GM12878 (cell line): ENCODE data around the gene RSPO4. TPM values are rescaled to one million over a fixed set of nuclear protein-coding genes. Genes with fewer than 3 reads are reported as not detected.

Experiments used
- ATAC-seq: fragments of 200-7000 bp; cut with Tn5 transposase; 3 replicates; pipeline ENCODE4 v1.9.1; 2020; ENCODE audit warnings: mild to moderate bottlenecking, moderate library complexity
- BruUV-seq: library from RNA; stranded (reverse); fragments of 400-500 nt; replicated peaks from 2 replicates; lab custom pipeline; 2021; lab: Mats Ljungman, UMichigan
- CTCF ChIA-PET: fragments of 300-600 bp; sonication (Branson Sonifier 250); formaldehyde crosslinking; extraction: SDS; loops from one replicate; lab custom pipeline; 2021; ENCODE audit warnings: inconsistent platforms; lab: Yijun Ruan, JAX
- POLR2A ChIA-PET: fragments of 350-600 bp; formaldehyde crosslinking; extraction: SDS; loops from one replicate; lab custom pipeline; 2021; ENCODE audit warnings: inconsistent platforms; lab: Charles Lee
- RAD21 ChIA-PET: fragments of 300-600 bp; sonication (Branson Sonifier 250); formaldehyde crosslinking; loops from one replicate; lab custom pipeline; 2023; ENCODE audit warnings: antibody characterized with exemption; ENCODE audit not compliant: unreplicated experiment; lab: Charles Lee
- SMC1A ChIA-PET: fragments of 300-600 bp; sonication (Branson Sonifier 250); formaldehyde crosslinking; loops from one replicate; lab custom pipeline; 2023; ENCODE audit not compliant: unreplicated experiment, uncharacterized antibody; lab: Charles Lee
- DNase-seq: peaks from one replicate; pipeline ENCODE4 v3.0.0-alpha.2; 2011; ENCODE audit warnings: low read depth, low spot score
- FAIRE-seq: peaks from 3 replicates; lab custom pipeline; 2011; peaks lifted over from hg19 to GRCh38; lab: Jason Lieb, UNC
- H2AFZ ChIP-seq: 2 replicates; pipeline ENCODE4 v1.6.0; 2011; ENCODE audit warnings: low read depth, low read length, control low read depth; ENCODE audit not compliant: control insufficient read depth
- H3K27ac ChIP-seq: 2 replicates; pipeline ENCODE4 v1.5.1; 2011; ENCODE audit warnings: control low read depth; ENCODE audit not compliant: control insufficient read depth, insufficient read depth
- H3K27me3 ChIP-seq, 2 experiments: replicated peaks in 1 of 2; 2 replicates each; pipeline versions ENCODE4 v1.6.0 to v1.6.1; 2011; ENCODE audit warnings: low read length in 1 of 2; ENCODE audit not compliant: control insufficient read depth in 2 of 2, insufficient read depth in 2 of 2
- H3K36me3 ChIP-seq, 2 experiments: 2 replicates each; pipeline ENCODE4 v1.5.1; 2011; ENCODE audit warnings: low read length in 1 of 2; ENCODE audit not compliant: control insufficient read depth in 2 of 2, insufficient read depth in 2 of 2
- H3K4me1 ChIP-seq: 2 replicates; pipeline ENCODE4 v1.6.1; 2011; ENCODE audit warnings: mild to moderate bottlenecking, low read length, moderate library complexity, mixed read lengths; ENCODE audit not compliant: control insufficient read depth, insufficient read depth
- H3K4me2 ChIP-seq: 2 replicates; pipeline ENCODE4 v1.6.0; 2011; ENCODE audit warnings: control low read depth; ENCODE audit not compliant: control insufficient read depth, insufficient read depth
- H3K4me3 ChIP-seq: fragments of 200-600 bp; sonication (generic); 2 replicates; pipeline ENCODE4 v1.5.1; 2016
- H3K79me2 ChIP-seq: 2 replicates; pipeline ENCODE4 v1.6.0; 2011; ENCODE audit warnings: low read length; ENCODE audit not compliant: control insufficient read depth, insufficient read depth
- H3K9ac ChIP-seq: 2 replicates; pipeline ENCODE4 v1.8.0; 2011; ENCODE audit warnings: low read length, control low read depth, mixed read lengths; ENCODE audit not compliant: control insufficient read depth, insufficient read depth
- H3K9me3 ChIP-seq: replicated peaks from 3 replicates; pipeline ENCODE4 v1.5.1; 2011; ENCODE audit warnings: mild to moderate bottlenecking, low read length; ENCODE audit not compliant: control insufficient read depth, insufficient read depth
- H4K20me1 ChIP-seq: 2 replicates; pipeline ENCODE4 v1.6.0; 2011; ENCODE audit not compliant: control insufficient read depth, insufficient read depth
- CBX5 ChIP-seq: sonication (generic); IDR thresholded peaks from 2 replicates; pipeline ENCODE4 v1.6.1; 2016; ENCODE audit warnings: low read depth, moderate library complexity, mild to moderate bottlenecking, inconsistent platforms
- CEBPB ChIP-seq, 2 experiments: fragments of 150-350 bp in 1 of 2; IDR thresholded peaks; 2 replicates each; pipeline ENCODE4 v1.6.1; 2012 to 2014; ENCODE audit warnings: low read depth in 2 of 2, low read length in 2 of 2, borderline replicate concordance in 1 of 2, inconsistent platforms in 1 of 2
- ESRRA ChIP-seq: IDR thresholded peaks from 2 replicates; pipeline ENCODE4 v1.6.1; 2012; ENCODE audit warnings: mild to moderate bottlenecking, low read length, improper control_type of control experiment
- NKRF ChIP-seq: fragments of 450-650 bp; conservative IDR thresholded peaks from 2 replicates; pipeline ENCODE4 v1.6.1; 2017; ENCODE audit warnings: mild to moderate bottlenecking, moderate library complexity
- NR2F1 ChIP-seq: fragments of 450-650 bp; conservative IDR thresholded peaks from 2 replicates; pipeline ENCODE4 v1.6.1; 2017; ENCODE audit warnings: mild to moderate bottlenecking
- ZSCAN29 ChIP-seq: fragments of 450-650 bp; IDR thresholded peaks from 2 replicates; pipeline ENCODE4 v1.6.1; 2017; ENCODE audit warnings: mild to moderate bottlenecking, moderate library complexity
- WGBS: methylation state at CpG from one replicate; pipeline ENCODE4 v1.1.6; 2016; ENCODE audit warnings: low lambda C conversion rate; ENCODE audit not compliant: insufficient replicate concordance, insufficient coverage; ENCODE audit errors: missing lambda C conversion rate; 5-methylcytosine and 5-hydroxymethylcytosine counted together
- in situ Hi-C: fragments of 300-500 bp; cut with MboI; formaldehyde crosslinking; loops from 9 replicates; pipeline ENCODE4 v1.14.3; 2018; ENCODE audit warnings: mixed read lengths
- intact Hi-C: fragments of 100-400 bp; cut with micrococcal nuclease; formaldehyde crosslinking; loops from one replicate; pipeline ENCODE4 v1.14.2; 2022; ENCODE audit not compliant: unreplicated experiment
- polyA plus RNA-seq, 11 experiments: library from polyadenylated mRNA; depleted of rRNA in 4 of 11; unstranded in 6 of 11; stranded (reverse) in 5 of 11; fragments of >200 nt; fragmentation: Nextera tagmentation in 4 of 11; fragmentation: Illumina TruSeq in 1 of 11; extraction: Ambion mirVana in 4 of 11; extraction: Trizol in 1 of 11; gene quantifications; 1 replicate in 1 of 11; 2 replicates in 10 of 11; pipeline versions ENCODE4 v1.2.1 to v1.2.3, GENCODE V29; 2011 to 2016; ENCODE audit warnings: inconsistent platforms in 2 of 11, missing spikeins in 2 of 11, low read depth in 1 of 11
- total RNA-seq, 4 experiments: library from RNA; depleted of rRNA in 3 of 4; stranded (reverse); fragments of >200 nt in 3 of 4; fragmentation: Illumina TruSeq in 1 of 4; extraction: Trizol in 1 of 4; gene quantifications; 2 replicates each; pipeline versions ENCODE4 v1.2.1 to v1.2.3, GENCODE V29; 2013 to 2021
- TF ChIP-seq, protein P1 (sequence below): IDR thresholded peaks from 2 replicates; pipeline ENCODE4 v1.6.1; 2012; ENCODE audit warnings: low read depth, low read length, improper control_type of control experiment
- TF ChIP-seq, protein P2 (sequence below): IDR thresholded peaks from 2 replicates; pipeline ENCODE4 v1.6.1; 2012; ENCODE audit warnings: mild to moderate bottlenecking, low read depth, low read length
- TF ChIP-seq, protein P3 (sequence below): fragments of 450-650 bp; IDR thresholded peaks from 2 replicates; pipeline ENCODE4 v1.6.1; 2018; ENCODE audit warnings: mild to moderate bottlenecking, low read depth, moderate library complexity; ENCODE audit not compliant: partially characterized antibody
- TF ChIP-seq, protein P4 (sequence below): IDR thresholded peaks from 2 replicates; pipeline ENCODE4 v1.6.1; 2011; ENCODE audit warnings: low read depth, mild to moderate bottlenecking, low read length, moderate library complexity, borderline replicate concordance; ENCODE audit errors: extremely low read depth
- TF ChIP-seq, protein P5 (sequence below): IDR thresholded peaks from 2 replicates; pipeline ENCODE4 v1.6.1; 2011; ENCODE audit warnings: mild to moderate bottlenecking, low read depth, low read length, moderate library complexity; ENCODE audit not compliant: insufficient replicate concordance

Gene RSPO4
- total and polyA plus RNA-seq, 10 of the 15 experiments (the other 5 are each of a cell fraction or from before 2014, with no cell fraction given), result 0.06 TPM; not detected in 9

- ChIA-PET SMC1A (no interaction called here), POLR2A (no interaction called here), CTCF (no interaction called here), RAD21 (no interaction called here)
- no peak overlapping the region for H2AFZ ChIP-seq
- H3K36me3 ChIP-seq, result no peaks in the 10 kb centered on the region
- H3K9ac ChIP-seq, result no peak overlapping the region
- BruUV-seq, result no TSS peak
- H4K20me1 ChIP-seq, result no peaks in the 10 kb centered on the region
- H3K9me3 ChIP-seq, result no peaks in the 10 kb centered on the region
- H3K27ac ChIP-seq, result no peak overlapping the region
- FAIRE-seq, result no peak
- in situ Hi-C loops (no loop called here), intact Hi-C loops (no loop called here)
- no peak for ATAC-seq
- no peaks in the 10 kb centered on the region; a peak in 2 of 4 replicates for H3K27me3 ChIP-seq
- H3K4me3 ChIP-seq, result no peak overlapping the region
- no peak overlapping the region for H3K4me2 ChIP-seq
- DNase-seq, result no peak
- 10% methylated on average over 7 of the region's 7 CpGs for WGBS
- peaks cover 9% of the 10 kb centered on the region for H3K4me1 ChIP-seq
- H3K79me2 ChIP-seq, result no peaks in the 10 kb centered on the region
- TF ChIP-seq ZSCAN29 (no peak), NKRF (no peak), ESRRA (no peak), NR2F1 (no peak), CEBPB (IDR thresholded peaks at IDR 0.05; ENCODE audit: borderline replicate concordance in 1 of 2, low read depth in 2 of 2, low read length in 2 of 2) (no peak), CBX5 (no peak)
- TF ChIP-seq, protein P1, sequence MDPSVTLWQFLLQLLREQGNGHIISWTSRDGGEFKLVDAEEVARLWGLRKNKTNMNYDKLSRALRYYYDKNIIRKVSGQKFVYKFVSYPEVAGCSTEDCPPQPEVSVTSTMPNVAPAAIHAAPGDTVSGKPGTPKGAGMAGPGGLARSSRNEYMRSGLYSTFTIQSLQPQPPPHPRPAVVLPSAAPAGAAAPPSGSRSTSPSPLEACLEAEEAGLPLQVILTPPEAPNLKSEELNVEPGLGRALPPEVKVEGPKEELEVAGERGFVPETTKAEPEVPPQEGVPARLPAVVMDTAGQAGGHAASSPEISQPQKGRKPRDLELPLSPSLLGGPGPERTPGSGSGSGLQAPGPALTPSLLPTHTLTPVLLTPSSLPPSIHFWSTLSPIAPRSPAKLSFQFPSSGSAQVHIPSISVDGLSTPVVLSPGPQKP, result no peak
- TF ChIP-seq, protein P2, sequence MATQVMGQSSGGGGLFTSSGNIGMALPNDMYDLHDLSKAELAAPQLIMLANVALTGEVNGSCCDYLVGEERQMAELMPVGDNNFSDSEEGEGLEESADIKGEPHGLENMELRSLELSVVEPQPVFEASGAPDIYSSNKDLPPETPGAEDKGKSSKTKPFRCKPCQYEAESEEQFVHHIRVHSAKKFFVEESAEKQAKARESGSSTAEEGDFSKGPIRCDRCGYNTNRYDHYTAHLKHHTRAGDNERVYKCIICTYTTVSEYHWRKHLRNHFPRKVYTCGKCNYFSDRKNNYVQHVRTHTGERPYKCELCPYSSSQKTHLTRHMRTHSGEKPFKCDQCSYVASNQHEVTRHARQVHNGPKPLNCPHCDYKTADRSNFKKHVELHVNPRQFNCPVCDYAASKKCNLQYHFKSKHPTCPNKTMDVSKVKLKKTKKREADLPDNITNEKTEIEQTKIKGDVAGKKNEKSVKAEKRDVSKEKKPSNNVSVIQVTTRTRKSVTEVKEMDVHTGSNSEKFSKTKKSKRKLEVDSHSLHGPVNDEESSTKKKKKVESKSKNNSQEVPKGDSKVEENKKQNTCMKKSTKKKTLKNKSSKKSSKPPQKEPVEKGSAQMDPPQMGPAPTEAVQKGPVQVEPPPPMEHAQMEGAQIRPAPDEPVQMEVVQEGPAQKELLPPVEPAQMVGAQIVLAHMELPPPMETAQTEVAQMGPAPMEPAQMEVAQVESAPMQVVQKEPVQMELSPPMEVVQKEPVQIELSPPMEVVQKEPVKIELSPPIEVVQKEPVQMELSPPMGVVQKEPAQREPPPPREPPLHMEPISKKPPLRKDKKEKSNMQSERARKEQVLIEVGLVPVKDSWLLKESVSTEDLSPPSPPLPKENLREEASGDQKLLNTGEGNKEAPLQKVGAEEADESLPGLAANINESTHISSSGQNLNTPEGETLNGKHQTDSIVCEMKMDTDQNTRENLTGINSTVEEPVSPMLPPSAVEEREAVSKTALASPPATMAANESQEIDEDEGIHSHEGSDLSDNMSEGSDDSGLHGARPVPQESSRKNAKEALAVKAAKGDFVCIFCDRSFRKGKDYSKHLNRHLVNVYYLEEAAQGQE, result no peak
- TF ChIP-seq, protein P3, sequence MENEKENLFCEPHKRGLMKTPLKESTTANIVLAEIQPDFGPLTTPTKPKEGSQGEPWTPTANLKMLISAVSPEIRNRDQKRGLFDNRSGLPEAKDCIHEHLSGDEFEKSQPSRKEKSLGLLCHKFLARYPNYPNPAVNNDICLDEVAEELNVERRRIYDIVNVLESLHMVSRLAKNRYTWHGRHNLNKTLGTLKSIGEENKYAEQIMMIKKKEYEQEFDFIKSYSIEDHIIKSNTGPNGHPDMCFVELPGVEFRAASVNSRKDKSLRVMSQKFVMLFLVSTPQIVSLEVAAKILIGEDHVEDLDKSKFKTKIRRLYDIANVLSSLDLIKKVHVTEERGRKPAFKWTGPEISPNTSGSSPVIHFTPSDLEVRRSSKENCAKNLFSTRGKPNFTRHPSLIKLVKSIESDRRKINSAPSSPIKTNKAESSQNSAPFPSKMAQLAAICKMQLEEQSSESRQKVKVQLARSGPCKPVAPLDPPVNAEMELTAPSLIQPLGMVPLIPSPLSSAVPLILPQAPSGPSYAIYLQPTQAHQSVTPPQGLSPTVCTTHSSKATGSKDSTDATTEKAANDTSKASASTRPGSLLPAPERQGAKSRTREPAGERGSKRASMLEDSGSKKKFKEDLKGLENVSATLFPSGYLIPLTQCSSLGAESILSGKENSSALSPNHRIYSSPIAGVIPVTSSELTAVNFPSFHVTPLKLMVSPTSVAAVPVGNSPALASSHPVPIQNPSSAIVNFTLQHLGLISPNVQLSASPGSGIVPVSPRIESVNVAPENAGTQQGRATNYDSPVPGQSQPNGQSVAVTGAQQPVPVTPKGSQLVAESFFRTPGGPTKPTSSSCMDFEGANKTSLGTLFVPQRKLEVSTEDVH, result no peak
- TF ChIP-seq, protein P4, sequence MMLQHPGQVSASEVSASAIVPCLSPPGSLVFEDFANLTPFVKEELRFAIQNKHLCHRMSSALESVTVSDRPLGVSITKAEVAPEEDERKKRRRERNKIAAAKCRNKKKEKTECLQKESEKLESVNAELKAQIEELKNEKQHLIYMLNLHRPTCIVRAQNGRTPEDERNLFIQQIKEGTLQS, result no peak
- TF ChIP-seq, protein P5, sequence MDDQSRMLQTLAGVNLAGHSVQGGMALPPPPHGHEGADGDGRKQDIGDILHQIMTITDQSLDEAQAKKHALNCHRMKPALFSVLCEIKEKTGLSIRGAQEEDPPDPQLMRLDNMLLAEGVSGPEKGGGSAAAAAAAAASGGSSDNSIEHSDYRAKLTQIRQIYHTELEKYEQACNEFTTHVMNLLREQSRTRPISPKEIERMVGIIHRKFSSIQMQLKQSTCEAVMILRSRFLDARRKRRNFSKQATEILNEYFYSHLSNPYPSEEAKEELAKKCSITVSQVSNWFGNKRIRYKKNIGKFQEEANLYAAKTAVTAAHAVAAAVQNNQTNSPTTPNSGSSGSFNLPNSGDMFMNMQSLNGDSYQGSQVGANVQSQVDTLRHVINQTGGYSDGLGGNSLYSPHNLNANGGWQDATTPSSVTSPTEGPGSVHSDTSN, result no peak
Observed at GRCh38 chr20:1013566-1014340, 11.6 kb upstream of the RSPO4 start.
